Progenitor cell of endocrine pancreas (in vitro differentiated cells): ENCODE results near the gene CCSER1. TPM values are rescaled to one million over a fixed set of nuclear protein-coding genes. Genes with fewer than 3 reads are reported as not detected.
"Not testable (repeated sequence)": the region's sequence is repeated elsewhere in the genome, so short reads cannot be mapped to it uniquely, and the experiment has no call there.

Experiments
- DNase-seq: peaks from one replicate; pipeline ENCODE4 v3.0.0; 2021; ENCODE audit warnings: low spot score; ENCODE audit not compliant: unreplicated experiment
- H3K27ac Mint-ChIP-seq: 2 replicates; pipeline ENCODE4 v1.8.0; 2021; ENCODE audit warnings: mild to moderate bottlenecking, moderate library complexity, mixed read lengths
- H3K27me3 Mint-ChIP-seq: 2 replicates; pipeline ENCODE4 v1.8.0; 2021; ENCODE audit warnings: mixed read lengths
- H3K36me3 Mint-ChIP-seq: 2 replicates; pipeline ENCODE4 v1.8.0; 2022; ENCODE audit warnings: mixed read lengths; ENCODE audit not compliant: insufficient read depth
- H3K4me1 Mint-ChIP-seq: 2 replicates; pipeline ENCODE4 v1.8.0; 2021; ENCODE audit warnings: low read depth, mixed read lengths
- H3K4me3 Mint-ChIP-seq: 2 replicates; pipeline ENCODE4 v1.8.0; 2021; ENCODE audit warnings: low read depth, mild to moderate bottlenecking, moderate library complexity, mixed read lengths
- H3K9me3 Mint-ChIP-seq: 2 replicates; pipeline ENCODE4 v1.8.0; 2021; ENCODE audit warnings: low read depth, mixed read lengths
- total RNA-seq: library from RNA; stranded (reverse); gene quantifications from 2 replicates; pipeline ENCODE4 v1.2.1, GENCODE V29; 2021
- TF ChIP-seq, protein P1 (sequence below): fragments of 200-600 bp; sonication (generic); IDR thresholded peaks from one replicate; pipeline ENCODE4 v1.5.0; 2021; ENCODE audit warnings: antibody characterized with exemption, mild to moderate bottlenecking; ENCODE audit not compliant: unreplicated experiment

The CCSER1 gene
- total RNA-seq, 1 donor from 2014 or later: 11.6 TPM

- DNase-seq: no peak
- no peaks in the 10 kb centered on the region for H3K4me1 Mint-ChIP-seq
- no peak overlapping the region for H3K27ac Mint-ChIP-seq
- H3K36me3 Mint-ChIP-seq: no peaks in the 10 kb centered on the region
- no peaks in the 10 kb centered on the region for H3K9me3 Mint-ChIP-seq
- no peak overlapping the region for H3K4me3 Mint-ChIP-seq
- H3K27me3 Mint-ChIP-seq: no peaks in the 10 kb centered on the region
- TF ChIP-seq, protein P1, sequence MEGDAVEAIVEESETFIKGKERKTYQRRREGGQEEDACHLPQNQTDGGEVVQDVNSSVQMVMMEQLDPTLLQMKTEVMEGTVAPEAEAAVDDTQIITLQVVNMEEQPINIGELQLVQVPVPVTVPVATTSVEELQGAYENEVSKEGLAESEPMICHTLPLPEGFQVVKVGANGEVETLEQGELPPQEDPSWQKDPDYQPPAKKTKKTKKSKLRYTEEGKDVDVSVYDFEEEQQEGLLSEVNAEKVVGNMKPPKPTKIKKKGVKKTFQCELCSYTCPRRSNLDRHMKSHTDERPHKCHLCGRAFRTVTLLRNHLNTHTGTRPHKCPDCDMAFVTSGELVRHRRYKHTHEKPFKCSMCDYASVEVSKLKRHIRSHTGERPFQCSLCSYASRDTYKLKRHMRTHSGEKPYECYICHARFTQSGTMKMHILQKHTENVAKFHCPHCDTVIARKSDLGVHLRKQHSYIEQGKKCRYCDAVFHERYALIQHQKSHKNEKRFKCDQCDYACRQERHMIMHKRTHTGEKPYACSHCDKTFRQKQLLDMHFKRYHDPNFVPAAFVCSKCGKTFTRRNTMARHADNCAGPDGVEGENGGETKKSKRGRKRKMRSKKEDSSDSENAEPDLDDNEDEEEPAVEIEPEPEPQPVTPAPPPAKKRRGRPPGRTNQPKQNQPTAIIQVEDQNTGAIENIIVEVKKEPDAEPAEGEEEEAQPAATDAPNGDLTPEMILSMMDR: no peak
These were observed 1320.0 kb downstream of the CCSER1 start for GRCh38 chr4:91447168-91447567.

DNA sequence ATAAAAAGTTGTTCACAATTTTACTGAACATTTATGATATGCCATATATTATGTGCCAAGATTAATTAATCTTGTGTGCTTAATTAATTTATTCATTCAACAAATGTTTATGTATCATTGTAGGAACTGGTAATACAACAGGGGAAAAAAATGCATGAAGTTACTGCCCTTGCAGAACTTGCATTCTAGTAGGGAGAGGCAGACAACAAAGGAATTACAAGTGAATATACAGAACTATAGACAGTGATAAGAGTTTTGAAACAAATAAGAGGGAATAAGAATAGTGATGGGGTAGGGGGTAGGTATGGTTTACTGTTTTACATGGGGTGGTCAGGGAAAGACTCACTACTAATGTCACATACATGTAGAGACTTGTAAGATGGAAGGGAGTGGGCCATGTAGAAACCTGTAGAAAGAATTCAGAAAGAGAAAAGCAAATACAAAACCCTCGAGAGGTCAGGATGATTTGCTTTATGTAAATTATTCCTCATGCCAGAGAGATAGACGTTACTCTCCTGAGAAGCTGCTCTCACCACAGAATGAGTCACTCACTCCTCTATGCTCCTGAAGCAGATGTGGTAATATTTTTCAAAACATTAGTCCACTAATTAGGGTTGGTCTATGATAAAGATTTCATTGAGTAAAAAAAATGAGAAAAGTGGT, 1321.6 kb downstream of the CCSER1 start:
- Mint-ChIP-seq H3K9me3 (no peaks in the 10 kb centered on the region), H3K36me3 (no peaks in the 10 kb centered on the region), H3K27me3 (no peaks in the 10 kb centered on the region), H3K4me1 (no peaks in the 10 kb centered on the region), H3K4me3 (no peak overlapping the region), H3K27ac (no peak overlapping the region)
- no peak for DNase-seq
- TF ChIP-seq, protein P1: no peak

- no peaks in the 10 kb centered on the region for H3K27me3 Mint-ChIP-seq
- no peak for DNase-seq
- no peaks in the 10 kb centered on the region for H3K36me3 Mint-ChIP-seq
- no peaks in the 10 kb centered on the region for H3K4me1 Mint-ChIP-seq
- peaks cover 5% of the 10 kb centered on the region for H3K9me3 Mint-ChIP-seq
- no peak overlapping the region for H3K4me3 Mint-ChIP-seq
- TF ChIP-seq, protein P1: no peak
- no peak overlapping the region for H3K27ac Mint-ChIP-seq
These were observed 1326.9 kb downstream of the CCSER1 start for GRCh38 chr4:91454111-91454510.

DNA sequence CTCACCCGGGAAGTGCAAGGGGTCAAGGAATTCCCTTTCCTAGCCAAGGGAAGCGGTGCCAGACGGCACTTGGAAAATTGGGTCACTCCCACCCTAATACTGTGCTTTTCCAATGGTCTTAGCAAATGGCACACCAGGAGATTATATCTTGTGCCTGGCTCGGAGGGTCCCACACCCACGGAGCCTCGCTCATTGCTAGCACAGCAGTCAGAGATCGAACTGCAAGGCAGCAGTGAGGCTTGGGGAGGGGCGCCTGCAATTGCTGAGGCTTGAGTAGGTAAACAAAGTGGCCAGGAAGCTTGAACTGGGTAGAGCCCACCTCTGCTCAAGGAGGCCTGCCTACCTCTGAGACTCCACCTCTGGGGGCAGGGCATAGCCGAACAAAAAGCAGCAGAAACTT, 1335.4 kb downstream of the CCSER1 start:
- H3K27me3 Mint-ChIP-seq, H3K4me1 Mint-ChIP-seq, DNase-seq, H3K36me3 Mint-ChIP-seq, H3K4me3 Mint-ChIP-seq, H3K27ac Mint-ChIP-seq: not testable (repeated sequence)
- H3K9me3 Mint-ChIP-seq: peaks cover 11% of the 10 kb centered on the region

GRCh38 chr4:91470671-91471070, 1343.5 kb downstream of the CCSER1 start:
- no peaks in the 10 kb centered on the region for H3K36me3 Mint-ChIP-seq
- no peaks in the 10 kb centered on the region for H3K4me1 Mint-ChIP-seq
- H3K27ac Mint-ChIP-seq: no peak overlapping the region
- no peak overlapping the region for H3K4me3 Mint-ChIP-seq
- TF ChIP-seq, protein P1: no peak
- DNase-seq: no peak
- H3K9me3 Mint-ChIP-seq: no peaks in the 10 kb centered on the region
- no peaks in the 10 kb centered on the region for H3K27me3 Mint-ChIP-seq

DNA sequence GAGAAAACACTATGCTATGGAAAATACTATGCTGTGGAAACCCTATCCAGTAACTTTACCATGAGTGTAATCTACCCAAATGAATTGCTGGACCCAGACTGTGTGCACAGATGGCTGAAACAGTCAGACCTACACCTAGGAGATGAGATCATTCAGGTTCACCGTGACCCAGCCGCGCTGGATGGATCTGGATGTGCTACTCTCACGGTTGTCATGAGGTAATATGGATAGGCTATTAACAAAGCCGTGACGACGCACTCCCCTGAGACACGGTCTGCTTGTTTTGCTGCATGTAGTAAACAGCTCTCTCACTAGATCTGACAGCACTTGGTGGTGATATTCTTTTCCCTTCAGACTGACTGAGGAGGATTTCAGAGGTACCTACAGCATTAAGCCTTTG, 1344.1 kb downstream of the CCSER1 start:
- no peak for DNase-seq
- Mint-ChIP-seq H3K27me3 (no peaks in the 10 kb centered on the region), H3K9me3 (no peaks in the 10 kb centered on the region), H3K36me3 (no peaks in the 10 kb centered on the region), H3K27ac (no peak overlapping the region), H3K4me1 (no peaks in the 10 kb centered on the region), H3K4me3 (no peak overlapping the region)
- TF ChIP-seq, protein P1: no peak
